Aorta (tissue), 5 donors: ENCODE measurements around the gene PLA2G3. TPM values are rescaled to one million over a fixed set of nuclear protein-coding genes. Genes with fewer than 3 reads are reported as not detected.
"Not testable (repeated sequence)": the region's sequence is repeated elsewhere in the genome, so short reads cannot be mapped to it uniquely, and the experiment has no call there.

Source experiments
- ATAC-seq: fragments of 200-7000 bp; cut with Tn5 transposase; one replicate; pipeline ENCODE4 v1.9.1; 2022; ENCODE audit warnings: moderate library complexity; ENCODE audit not compliant: low FRiP score
- DNase-seq, 2 donors: peaks; one replicate each; pipeline ENCODE4 v3.0.0-alpha.2; 2020
- H3K27ac ChIP-seq, 2 donors: one replicate each; pipeline ENCODE4 v1.5.1; 2013; ENCODE audit warnings: low read length in 2 of 2, mild to moderate bottlenecking in 2 of 2, moderate library complexity in 2 of 2, control low read depth in 1 of 2, inconsistent platforms in 1 of 2, low read depth in 1 of 2
- H3K27me3 ChIP-seq, 2 donors: one replicate each; pipeline ENCODE4 v1.6.1; 2013; ENCODE audit warnings: control low read depth in 1 of 2, low read length in 1 of 2, mild to moderate bottlenecking in 1 of 2, moderate library complexity in 1 of 2; ENCODE audit not compliant: insufficient read depth in 2 of 2, control insufficient read depth in 1 of 2
- H3K36me3 ChIP-seq, 2 donors: one replicate each; pipeline ENCODE4 v1.6.1; 2013; ENCODE audit warnings: control low read depth in 1 of 2, low read length in 1 of 2, mild to moderate bottlenecking in 1 of 2; ENCODE audit not compliant: insufficient read depth in 2 of 2, control insufficient read depth in 1 of 2
- H3K4me1 ChIP-seq, 2 donors: one replicate each; pipeline ENCODE4 v1.6.1; 2013; ENCODE audit warnings: low read length in 2 of 2, control low read depth in 1 of 2, mild to moderate bottlenecking in 1 of 2, moderate library complexity in 1 of 2; ENCODE audit not compliant: insufficient read depth in 2 of 2, control insufficient read depth in 1 of 2
- H3K4me3 ChIP-seq, 2 donors: one replicate each; pipeline ENCODE4 v1.5.1; 2013; ENCODE audit warnings: low read length in 2 of 2, control low read depth in 1 of 2, mild to moderate bottlenecking in 1 of 2
- H3K9me3 ChIP-seq: one replicate; pipeline ENCODE4 v1.6.1; 2013; ENCODE audit warnings: mild to moderate bottlenecking, low read length; ENCODE audit not compliant: control insufficient read depth
- WGBS, 2 donors: extraction: QIAGEN DNeasy Blood & Tissue Kit; methylation state at CpG; one replicate each; pipeline ENCODE4 v1.1.7; 2013; 5-methylcytosine and 5-hydroxymethylcytosine counted together
- intact Hi-C, 2 donors: fragments of 100-400 bp; cut with DNase I; formaldehyde crosslinking; loops; one replicate each; pipeline versions ENCODE4 v1.14.2 to v1.15.0; 2022
- polyA plus RNA-seq, 2 donors: library from polyadenylated mRNA; stranded (reverse); fragments of 200-250 nt; gene quantifications; one replicate each; pipeline ENCODE4 v1.2.3, GENCODE V29; 2013
- total RNA-seq, 2 donors: library from RNA; stranded (reverse); fragmentation: NEBNext Ultra II Directional; extraction: Animal tissue kit (Norgen Biotek cat#: 25700); gene quantifications; one replicate each; pipeline ENCODE4 v1.2.1, GENCODE V29; 2021
- donor health status: healthy with polysubstance abuse.
- donor health status: Bipolar disorder and iron deficiency.
- donor health status: DM: no; HTN: no; CAD: no.
- donor health status: DM: no; HTN: no; CAD: no.
- donor health status: DM: yes; HTN: yes; CAD: no.

The PLA2G3 gene
- total and polyA plus RNA-seq, 4 donors = 0.33 TPM; not detected in 3

DNA sequence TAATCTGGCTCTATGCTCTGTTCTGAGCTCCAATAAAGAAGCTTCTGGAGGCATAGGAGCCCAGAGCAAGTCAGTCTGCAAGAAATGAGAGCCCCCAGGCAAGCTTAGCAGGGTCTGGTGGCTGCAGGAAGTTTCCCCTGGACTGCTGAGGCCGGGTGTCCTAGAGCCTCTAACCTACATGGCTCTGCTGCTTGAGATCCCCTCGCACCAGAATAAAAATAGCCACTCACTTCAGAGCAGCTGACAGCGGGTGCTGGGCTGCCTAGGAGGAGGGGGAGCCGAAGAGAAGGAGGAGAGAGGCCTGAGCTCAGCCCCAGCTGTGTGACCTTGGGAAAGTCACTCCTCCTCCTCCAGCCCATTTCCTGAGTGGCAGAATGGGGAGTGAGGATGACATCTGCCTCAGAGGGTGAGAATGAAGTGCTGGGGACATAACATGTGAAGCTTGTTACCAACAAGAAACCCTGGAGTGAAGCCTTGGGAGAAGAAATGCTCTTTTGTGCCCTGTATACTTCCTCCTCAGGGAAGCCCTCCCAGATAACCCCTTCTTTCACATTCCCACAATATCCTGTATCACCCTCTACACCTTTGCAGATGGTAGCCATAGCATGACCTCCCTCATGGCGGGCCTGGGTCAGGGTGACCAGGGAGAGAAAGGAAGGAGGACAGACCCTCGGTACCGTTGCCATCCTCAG is 21.1 kb downstream of the PLA2G3 start:
- Histone ChIP-seq H3K4me3 (no peak overlapping the region), H3K4me1 (no peaks in the 10 kb centered on the region), H3K27me3 (no peaks in the 10 kb centered on the region), H3K9me3 (no peaks in the 10 kb centered on the region), H3K36me3 (no peaks in the 10 kb centered on the region), H3K27ac (no peak overlapping the region)
- DNase-seq (no peak), ATAC-seq (no peak)
- intact Hi-C loops = no loop called here
- WGBS, 2 donors = 73 to 85% methylated on average over 7 of the region's 7 CpGs

DNA sequence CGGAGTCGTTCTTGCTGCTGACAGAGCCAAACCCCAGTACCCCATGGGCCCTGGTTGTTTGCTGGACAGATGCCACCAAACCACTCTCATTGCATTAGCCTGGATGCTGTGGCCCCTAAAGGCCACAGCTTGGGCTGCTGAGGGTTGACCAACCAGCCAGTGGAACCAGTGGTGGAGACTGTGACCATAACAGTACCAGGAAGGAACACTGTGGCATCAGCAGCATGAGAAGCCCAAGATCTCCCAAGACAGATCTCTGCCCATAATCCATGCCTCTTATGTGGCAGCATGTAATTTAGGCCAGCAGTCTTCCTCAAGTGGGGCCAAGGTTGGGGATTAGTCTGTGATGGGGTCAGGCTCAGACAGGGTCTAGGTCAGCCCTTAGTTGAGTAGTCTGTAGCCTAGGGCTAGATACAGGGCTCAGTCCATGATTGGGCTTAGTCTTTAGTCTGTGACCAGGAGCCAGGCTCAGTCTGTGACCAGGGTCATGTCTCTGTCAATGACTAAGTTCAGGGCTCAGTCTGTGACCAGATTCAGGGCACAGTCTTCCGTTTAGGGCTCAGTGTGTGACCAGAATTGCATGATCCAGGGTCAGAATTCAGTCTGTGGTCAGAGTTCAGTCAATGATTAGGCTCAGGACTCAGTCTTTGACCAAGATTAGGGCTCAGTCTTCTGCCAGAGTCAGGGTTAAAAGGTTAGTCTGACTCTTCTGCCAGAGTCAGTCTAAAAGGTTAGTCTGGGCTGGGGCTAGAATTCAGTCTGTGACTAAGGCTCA is 22.1 kb downstream of the PLA2G3 start:
- Histone ChIP-seq H3K36me3 (no peaks in the 10 kb centered on the region), H3K4me1 (no peaks in the 10 kb centered on the region), H3K27me3 (no peaks in the 10 kb centered on the region), H3K27ac (no peak overlapping the region), H3K4me3 (no peak overlapping the region), H3K9me3 (no peaks in the 10 kb centered on the region)
- 91 to 94% methylated on average over 3 of the region's 3 CpGs for WGBS, 2 donors
- ATAC-seq (no peak), DNase-seq (no peak)
- intact Hi-C loops = no loop called here

DNA sequence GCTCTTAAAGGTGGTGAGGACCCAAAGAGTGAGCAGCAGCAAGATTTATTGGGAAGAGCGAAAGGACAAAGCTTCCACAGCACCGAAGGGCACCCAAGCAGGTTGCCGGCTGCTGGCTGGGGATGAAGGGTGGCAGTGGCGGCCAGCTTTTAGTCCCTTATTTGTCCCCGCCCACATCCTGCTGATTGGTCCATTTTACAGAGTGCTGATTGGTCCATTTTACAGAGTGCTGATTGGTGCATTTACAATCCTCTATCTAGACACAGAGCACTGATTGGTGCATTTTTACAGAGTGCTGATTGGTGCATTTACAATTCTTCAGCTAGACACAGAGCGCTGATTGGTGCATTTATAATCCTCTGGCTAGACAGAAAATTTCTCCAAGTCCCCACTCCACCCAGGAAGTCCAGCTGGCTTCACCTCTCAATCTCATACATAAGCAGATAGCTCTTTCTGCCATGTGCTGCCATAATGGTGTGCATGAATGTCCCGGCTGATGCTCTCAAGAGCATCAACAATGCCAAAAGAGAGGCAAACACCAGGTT is 27.7 kb downstream of the PLA2G3 start:
- H3K4me3 ChIP-seq, H3K27ac ChIP-seq, ATAC-seq, H3K9me3 ChIP-seq, H3K36me3 ChIP-seq, intact Hi-C loops, DNase-seq, H3K27me3 ChIP-seq, H3K4me1 ChIP-seq: not testable (repeated sequence)
- WGBS, 2 donors = 90 to 97% methylated on average over 7 of the region's 7 CpGs

DNA sequence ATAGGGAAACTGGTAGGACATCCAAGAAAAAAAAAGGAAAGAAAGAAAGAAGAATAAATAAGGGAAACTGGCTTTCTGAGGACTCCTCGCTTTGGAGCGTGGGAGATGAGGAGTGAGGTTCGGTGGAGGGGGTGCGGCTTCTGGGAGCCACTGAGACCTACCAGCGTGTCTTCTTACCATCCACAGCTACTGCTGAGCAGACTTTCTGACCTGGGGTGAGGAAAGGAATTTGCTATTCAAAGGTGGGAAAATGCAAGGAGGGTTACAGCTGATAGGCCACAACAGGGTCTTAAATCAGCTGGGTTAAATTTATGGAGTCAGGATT is 32.5 kb downstream of the PLA2G3 start:
- H3K27ac ChIP-seq = peak overlapping the region in 1 of 2 donors; percentile 84
- no peak overlapping the region for H3K4me3 ChIP-seq
- DNase-seq (no peak), ATAC-seq (no peak)
- no peaks in the 10 kb centered on the region for H3K4me1 ChIP-seq
- no peaks in the 10 kb centered on the region for H3K36me3 ChIP-seq
- intact Hi-C loops = loop anchor here (2.0 to 5.0 kb wide), 5 partner anchors 17 to 124 kb away; no protein-coding TSS in a partner anchor
- no peaks in the 10 kb centered on the region for H3K27me3 ChIP-seq
- WGBS, 2 donors = 0% methylated on average over 5 of the region's 5 CpGs
- no peaks in the 10 kb centered on the region for H3K9me3 ChIP-seq

DNA sequence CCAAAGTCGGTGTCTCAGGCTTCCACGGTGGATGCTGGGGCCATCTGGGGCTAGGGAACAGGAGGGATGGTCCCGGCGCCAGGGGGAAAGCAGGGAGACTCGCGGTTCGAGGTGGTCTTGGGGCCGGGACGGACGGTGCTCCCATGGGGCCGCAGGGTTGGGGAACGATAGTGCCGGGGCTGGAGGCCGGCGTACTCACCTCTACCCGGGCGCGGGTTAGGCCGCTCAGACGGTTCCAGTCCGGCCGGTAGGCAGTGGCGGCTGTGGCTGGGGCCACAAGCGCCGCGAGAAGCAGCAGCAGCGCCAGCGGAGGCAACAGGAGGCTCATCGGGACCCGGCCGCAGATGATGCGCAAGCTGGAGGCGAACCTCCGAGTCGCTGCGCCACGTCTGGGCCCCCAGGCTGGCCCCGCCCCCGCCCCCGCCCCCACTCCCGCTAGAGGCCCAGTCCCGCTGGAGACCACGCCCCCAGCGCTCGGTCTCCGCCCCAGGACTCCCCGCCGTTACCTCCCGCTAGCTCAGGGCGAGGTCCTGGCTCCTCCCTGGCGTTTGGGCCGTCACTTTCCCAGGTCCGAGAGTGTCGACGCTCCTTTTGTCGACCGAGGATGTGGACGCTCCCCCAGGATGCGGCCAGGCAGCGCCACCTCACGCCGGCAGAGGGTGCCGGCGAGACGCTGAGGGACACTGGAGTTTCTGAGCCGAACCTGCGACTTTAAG is 33.0 kb downstream of the PLA2G3 start, which contains the start of gene SELENOM:
Gene SELENOM, minus strand, starts transcription at position 391 of the 716 bp plus-strand sequence. Its CDS starts 63 bp downstream, at position 328.
- peak; percentile 91 for ATAC-seq
- DNase-seq = peak; percentile 98 to 99
- intact Hi-C loops = loop anchor here (2.0 to 5.0 kb wide), 5 partner anchors 17 to 125 kb away; no protein-coding TSS in a partner anchor
- 0 to 1% methylated on average over 41 to 67 of the region's 67 CpGs for WGBS, 2 donors
- Histone ChIP-seq H3K4me3 (peak within 1 kb of the TSS; percentile 53 to 90), H3K27ac (peak within 1 kb of the TSS; percentile 58 to 98), H3K4me1 (no peaks in the 10 kb centered on the region), H3K36me3 (no peaks in the 10 kb centered on the region), H3K9me3 (no peaks in the 10 kb centered on the region), H3K27me3 (no peaks in the 10 kb centered on the region)

DNA sequence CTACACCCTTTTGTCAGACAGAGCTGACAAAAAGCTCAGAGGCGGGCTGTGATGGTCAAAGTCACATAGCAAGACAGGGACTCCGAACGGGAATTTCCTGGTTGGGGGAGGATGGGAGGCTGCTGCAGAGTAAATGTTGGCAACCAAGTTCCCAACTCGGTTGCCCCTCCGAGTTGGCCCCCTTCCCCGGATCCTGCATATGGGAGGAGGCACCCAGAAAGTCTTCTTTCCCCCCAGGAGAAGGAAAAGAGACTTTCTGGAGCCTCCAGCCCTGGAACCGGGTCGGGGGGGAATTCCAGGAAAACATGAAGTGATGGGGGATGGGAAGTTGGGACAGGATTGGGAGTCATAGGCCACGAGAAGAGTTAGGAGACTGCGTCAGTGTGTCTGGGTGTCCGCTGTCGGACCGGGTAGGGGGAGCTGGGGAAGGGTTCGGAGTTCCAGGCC is 33.6 kb downstream of the PLA2G3 start:
- ATAC-seq (peak; percentile 15), DNase-seq (no peak)
- peak overlapping the region; percentile 53 to 90 for H3K4me3 ChIP-seq
- peak overlapping the region; percentile 58 to 98 for H3K27ac ChIP-seq
- intact Hi-C loops = loop anchor here (2.0 to 5.0 kb wide), 5 partner anchors 16 to 126 kb away; no protein-coding TSS in a partner anchor
- H3K27me3 ChIP-seq = no peaks in the 10 kb centered on the region
- H3K4me1 ChIP-seq = no peaks in the 10 kb centered on the region
- WGBS, 2 donors = 0 to 4% methylated on average over 13 to 14 of the region's 14 CpGs
- no peaks in the 10 kb centered on the region for H3K9me3 ChIP-seq
- no peaks in the 10 kb centered on the region for H3K36me3 ChIP-seq

DNA sequence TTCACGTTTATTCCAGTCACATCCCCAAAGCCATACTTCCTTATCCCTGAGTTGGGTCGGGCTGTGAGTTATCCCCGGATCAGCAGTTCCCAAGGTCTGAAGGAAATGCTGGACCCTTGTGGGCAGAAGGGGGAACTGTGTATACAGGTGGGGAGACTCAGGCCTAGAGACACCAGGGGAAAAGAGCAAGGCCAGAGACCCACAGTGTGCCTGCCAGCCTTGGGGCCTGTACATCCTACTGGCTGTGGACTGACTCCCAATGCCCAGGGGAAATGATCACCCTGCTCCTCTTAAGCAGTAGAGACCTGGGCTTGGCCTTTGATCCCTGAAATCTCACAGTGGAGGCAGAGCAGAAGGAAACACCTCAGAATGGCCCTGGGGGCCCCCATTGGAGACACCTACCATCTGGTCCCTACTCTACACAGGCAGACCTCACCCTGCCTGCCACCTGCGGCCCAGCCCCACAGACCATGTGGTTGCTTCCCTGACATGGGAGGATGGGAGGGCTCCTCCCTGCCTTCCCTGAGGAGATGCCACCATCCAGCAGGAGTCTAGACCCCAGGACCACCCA is 34.2 kb downstream of the PLA2G3 start:
- ATAC-seq (no peak), DNase-seq (peak in 1 of 2 donors; percentile 50)
- H3K9me3 ChIP-seq = no peaks in the 10 kb centered on the region
- WGBS, 2 donors = 7 to 12% methylated on average over 4 of the region's 4 CpGs
- intact Hi-C loops = loop anchor here (2.0 to 5.0 kb wide), 5 partner anchors 15 to 126 kb away; no protein-coding TSS in a partner anchor
- peak overlapping the region; percentile 53 to 90 for H3K4me3 ChIP-seq
- H3K27me3 ChIP-seq = no peaks in the 10 kb centered on the region
- H3K27ac ChIP-seq = peak overlapping the region; percentile 58 to 98
- no peaks in the 10 kb centered on the region for H3K36me3 ChIP-seq
- H3K4me1 ChIP-seq = no peaks in the 10 kb centered on the region
